Measurements from ENCODE around the gene VASP. TPM values are rescaled to one million over a fixed set of nuclear protein-coding genes. Genes with fewer than 3 reads are reported as not detected.

VASP gene
- total and polyA plus RNA-seq, 2 experiments from 2014 or later = 72.4 to 91.6 TPM

DNA sequence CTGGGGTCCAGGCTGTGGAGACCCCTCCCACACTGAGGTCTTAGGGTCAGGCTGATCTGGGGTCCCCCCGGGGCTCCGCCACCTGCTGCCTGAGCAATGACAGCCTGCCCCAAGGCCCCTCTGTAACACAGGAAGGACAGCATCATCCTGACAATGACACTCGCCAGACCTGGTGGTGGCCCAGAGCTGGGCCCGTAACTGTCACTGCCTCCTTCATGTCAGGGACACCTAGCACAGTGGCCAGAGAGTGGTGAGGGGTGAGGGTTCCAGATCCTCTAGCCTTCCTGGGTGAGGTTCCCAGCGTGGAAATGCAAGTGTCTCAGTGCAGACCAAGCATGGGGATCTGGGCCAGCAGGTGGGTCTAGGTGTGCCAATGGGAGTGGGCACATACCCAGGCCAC, 49.6 kb downstream of the VASP start:
- Histone ChIP-seq H3K36me3 (no peaks in the 10 kb centered on the region), H3K4me3 (no peak overlapping the region), H3K4me1 (ENCODE audit: low read depth) (peaks cover 12% of the 10 kb centered on the region), H3K27me3 (no peaks in the 10 kb centered on the region), H3K9me3 (ENCODE audit: low read depth) (no peaks in the 10 kb centered on the region), H3K27ac (no peak overlapping the region)
- TF ChIP-seq, protein P1, sequence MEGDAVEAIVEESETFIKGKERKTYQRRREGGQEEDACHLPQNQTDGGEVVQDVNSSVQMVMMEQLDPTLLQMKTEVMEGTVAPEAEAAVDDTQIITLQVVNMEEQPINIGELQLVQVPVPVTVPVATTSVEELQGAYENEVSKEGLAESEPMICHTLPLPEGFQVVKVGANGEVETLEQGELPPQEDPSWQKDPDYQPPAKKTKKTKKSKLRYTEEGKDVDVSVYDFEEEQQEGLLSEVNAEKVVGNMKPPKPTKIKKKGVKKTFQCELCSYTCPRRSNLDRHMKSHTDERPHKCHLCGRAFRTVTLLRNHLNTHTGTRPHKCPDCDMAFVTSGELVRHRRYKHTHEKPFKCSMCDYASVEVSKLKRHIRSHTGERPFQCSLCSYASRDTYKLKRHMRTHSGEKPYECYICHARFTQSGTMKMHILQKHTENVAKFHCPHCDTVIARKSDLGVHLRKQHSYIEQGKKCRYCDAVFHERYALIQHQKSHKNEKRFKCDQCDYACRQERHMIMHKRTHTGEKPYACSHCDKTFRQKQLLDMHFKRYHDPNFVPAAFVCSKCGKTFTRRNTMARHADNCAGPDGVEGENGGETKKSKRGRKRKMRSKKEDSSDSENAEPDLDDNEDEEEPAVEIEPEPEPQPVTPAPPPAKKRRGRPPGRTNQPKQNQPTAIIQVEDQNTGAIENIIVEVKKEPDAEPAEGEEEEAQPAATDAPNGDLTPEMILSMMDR (IDR thresholded peaks at IDR 0.05; ENCODE audit: low read depth, low read length) = no peak
- no peak for DNase-seq (ENCODE audit: low read depth in 1 of 2, low spot score in 1 of 2)

GRCh38 chr19:45558399-45558878, 51.2 kb downstream of the VASP start:
- Histone ChIP-seq H3K36me3 (no peaks in the 10 kb centered on the region), H3K27me3 (no peaks in the 10 kb centered on the region), H3K4me1 (ENCODE audit: low read depth) (peaks cover 12% of the 10 kb centered on the region), H3K9me3 (ENCODE audit: low read depth) (no peaks in the 10 kb centered on the region), H3K27ac (no peak overlapping the region), H3K4me3 (no peak overlapping the region)
- peak; percentile 60 to 75 for DNase-seq (ENCODE audit: low read depth in 1 of 2, low spot score in 1 of 2)
- TF ChIP-seq, protein P1 (IDR thresholded peaks at IDR 0.05; ENCODE audit: low read depth, low read length) = peak; percentile 76

GRCh38 chr19:45560038-45560437, 52.8 kb downstream of the VASP start:
- Histone ChIP-seq H3K27me3 (no peaks in the 10 kb centered on the region), H3K4me3 (no peak overlapping the region), H3K27ac (no peak overlapping the region), H3K4me1 (ENCODE audit: low read depth) (peaks cover 12% of the 10 kb centered on the region), H3K9me3 (ENCODE audit: low read depth) (no peaks in the 10 kb centered on the region), H3K36me3 (no peaks in the 10 kb centered on the region)
- DNase-seq (ENCODE audit: low read depth in 1 of 2, low spot score in 1 of 2) = no peak
- TF ChIP-seq, protein P1 (IDR thresholded peaks at IDR 0.05; ENCODE audit: low read depth, low read length) = no peak

DNA sequence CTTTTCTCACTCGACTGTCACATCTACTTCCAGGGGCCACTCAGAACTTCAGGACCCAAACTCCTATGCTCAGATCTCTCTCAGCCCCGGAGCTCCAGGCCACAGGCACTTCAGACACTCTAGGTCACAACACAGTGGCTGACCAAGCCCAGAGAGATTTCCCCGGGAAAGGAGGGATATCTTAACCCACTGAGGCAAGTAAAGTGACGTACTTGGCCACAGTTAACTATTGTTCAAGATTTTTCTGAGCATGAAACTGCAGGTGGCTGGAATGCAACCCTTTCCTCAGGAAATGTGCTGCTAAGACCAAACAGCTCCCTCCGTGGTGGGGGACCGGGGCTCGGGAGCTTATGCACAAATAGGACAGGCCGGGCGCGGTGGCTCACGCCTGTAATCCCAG, 53.4 kb downstream of the VASP start:
- no peaks in the 10 kb centered on the region for H3K27me3 ChIP-seq
- H3K27ac ChIP-seq = peak overlapping the region; percentile 31
- TF ChIP-seq, protein P1 (IDR thresholded peaks at IDR 0.05; ENCODE audit: low read depth, low read length) = no peak
- H3K4me1 ChIP-seq (ENCODE audit: low read depth) = peaks cover 12% of the 10 kb centered on the region
- no peaks in the 10 kb centered on the region for H3K9me3 ChIP-seq (ENCODE audit: low read depth)
- H3K36me3 ChIP-seq = no peaks in the 10 kb centered on the region
- no peak overlapping the region for H3K4me3 ChIP-seq
- peak in 1 of 2 donors; percentile 33 for DNase-seq (ENCODE audit: low read depth in 1 of 2, low spot score in 1 of 2)

- no peaks in the 10 kb centered on the region for H3K9me3 ChIP-seq (ENCODE audit: low read depth)
- peak in 1 of 2 donors; percentile 51 for DNase-seq (ENCODE audit: low read depth in 1 of 2, low spot score in 1 of 2)
Measured at GRCh38 chr19:45564131-45564780, 57.0 kb downstream of the VASP start.

More at GRCh38 chr19:45564131-45564780, 57.0 kb downstream of the VASP start:
- H3K27me3 ChIP-seq = no peaks in the 10 kb centered on the region
- H3K4me3 ChIP-seq = no peak overlapping the region
- TF ChIP-seq, protein P1 (IDR thresholded peaks at IDR 0.05; ENCODE audit: low read depth, low read length) = no peak
- H3K36me3 ChIP-seq = no peaks in the 10 kb centered on the region
- peaks cover 7% of the 10 kb centered on the region for H3K4me1 ChIP-seq (ENCODE audit: low read depth)
- H3K27ac ChIP-seq = no peak overlapping the region
